Measurements from ENCODE around the gene GPR17.

The GPR17 gene

DNA sequence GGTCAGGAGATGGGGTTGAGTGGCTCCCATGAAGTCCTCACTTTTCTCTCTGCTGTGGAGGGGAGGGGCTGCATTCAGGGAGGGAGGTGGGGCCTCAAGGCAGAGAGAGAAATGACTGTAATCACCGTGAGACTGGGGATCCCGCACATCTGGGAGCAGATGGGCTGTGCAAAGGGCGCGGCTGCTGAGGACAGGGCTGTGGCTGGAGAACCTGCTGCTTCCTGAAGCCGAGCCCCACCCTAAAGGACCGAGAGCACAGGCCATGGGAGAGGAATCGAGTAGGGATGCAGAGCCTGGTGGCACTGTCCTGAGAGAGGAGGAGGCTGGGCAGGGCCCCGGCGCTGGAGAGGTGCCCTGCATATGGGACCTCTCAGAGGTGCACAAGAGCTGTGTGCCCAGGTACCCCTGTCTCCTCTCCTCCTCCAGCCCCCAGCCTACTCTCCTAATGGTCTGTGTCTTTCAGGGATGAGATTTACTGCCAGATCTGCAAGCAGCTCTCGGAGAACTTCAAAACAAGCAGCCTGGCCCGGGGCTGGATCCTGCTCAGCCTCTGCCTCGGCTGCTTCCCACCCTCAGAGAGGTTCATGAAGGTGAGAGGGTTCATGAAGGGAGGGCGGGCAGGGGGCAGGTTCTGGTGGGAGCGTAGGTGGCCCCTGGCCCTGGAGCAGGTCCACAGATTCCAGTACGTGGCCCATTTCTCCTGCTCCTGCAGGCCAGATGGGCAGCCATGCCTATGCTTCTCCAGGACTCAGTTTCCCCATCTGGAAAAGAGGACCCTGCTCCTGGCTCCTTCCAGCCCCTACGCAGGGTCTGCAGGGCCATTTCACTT is 25.9 kb upstream of the GPR17 start:
- Histone ChIP-seq H3K9me2 (replicated peaks; ENCODE audit: control insufficient read depth, low read length) (no peaks in the 10 kb centered on the region), H3K4me1 (ENCODE audit: control insufficient read depth, low read length) (peaks cover 19% of the 10 kb centered on the region), H3K27me3 (ENCODE audit: control insufficient read depth, low read length) (peaks cover 5% of the 10 kb centered on the region; the same call in 1 of the 2 replicates), H3K79me2 (ENCODE audit: control insufficient read depth, low read length) (no peaks in the 10 kb centered on the region), H3K9me3 (ENCODE audit: control insufficient read depth, insufficient read depth, low read length) (no peaks in the 10 kb centered on the region), H3K4me2 (ENCODE audit: low read length) (peak overlapping the region; percentile 13; the same call in 1 of the 2 replicates), H4K20me1 (ENCODE audit: control insufficient read depth, insufficient read depth, low read depth, low read length) (no peaks in the 10 kb centered on the region), H3F3A (ENCODE audit: control insufficient read depth, insufficient read depth) (no peaks in the 10 kb centered on the region), H3K27ac (ENCODE audit: low read depth, low read length) (no peak overlapping the region), H3K4me3 (ENCODE audit: low read length) (no peak overlapping the region), H3K36me3 (ENCODE audit: control insufficient read depth, low read length) (no peaks in the 10 kb centered on the region)
- no peak for TF ChIP-seq EZH2phosphoT487 (IDR thresholded peaks at IDR 0.05; ENCODE audit: borderline replicate concordance, low read length)
- TF ChIP-seq, protein P1, sequence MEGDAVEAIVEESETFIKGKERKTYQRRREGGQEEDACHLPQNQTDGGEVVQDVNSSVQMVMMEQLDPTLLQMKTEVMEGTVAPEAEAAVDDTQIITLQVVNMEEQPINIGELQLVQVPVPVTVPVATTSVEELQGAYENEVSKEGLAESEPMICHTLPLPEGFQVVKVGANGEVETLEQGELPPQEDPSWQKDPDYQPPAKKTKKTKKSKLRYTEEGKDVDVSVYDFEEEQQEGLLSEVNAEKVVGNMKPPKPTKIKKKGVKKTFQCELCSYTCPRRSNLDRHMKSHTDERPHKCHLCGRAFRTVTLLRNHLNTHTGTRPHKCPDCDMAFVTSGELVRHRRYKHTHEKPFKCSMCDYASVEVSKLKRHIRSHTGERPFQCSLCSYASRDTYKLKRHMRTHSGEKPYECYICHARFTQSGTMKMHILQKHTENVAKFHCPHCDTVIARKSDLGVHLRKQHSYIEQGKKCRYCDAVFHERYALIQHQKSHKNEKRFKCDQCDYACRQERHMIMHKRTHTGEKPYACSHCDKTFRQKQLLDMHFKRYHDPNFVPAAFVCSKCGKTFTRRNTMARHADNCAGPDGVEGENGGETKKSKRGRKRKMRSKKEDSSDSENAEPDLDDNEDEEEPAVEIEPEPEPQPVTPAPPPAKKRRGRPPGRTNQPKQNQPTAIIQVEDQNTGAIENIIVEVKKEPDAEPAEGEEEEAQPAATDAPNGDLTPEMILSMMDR (IDR thresholded peaks at IDR 0.05; ENCODE audit: low read depth, low read length, poor library complexity, severe bottlenecking): no peak

DNA sequence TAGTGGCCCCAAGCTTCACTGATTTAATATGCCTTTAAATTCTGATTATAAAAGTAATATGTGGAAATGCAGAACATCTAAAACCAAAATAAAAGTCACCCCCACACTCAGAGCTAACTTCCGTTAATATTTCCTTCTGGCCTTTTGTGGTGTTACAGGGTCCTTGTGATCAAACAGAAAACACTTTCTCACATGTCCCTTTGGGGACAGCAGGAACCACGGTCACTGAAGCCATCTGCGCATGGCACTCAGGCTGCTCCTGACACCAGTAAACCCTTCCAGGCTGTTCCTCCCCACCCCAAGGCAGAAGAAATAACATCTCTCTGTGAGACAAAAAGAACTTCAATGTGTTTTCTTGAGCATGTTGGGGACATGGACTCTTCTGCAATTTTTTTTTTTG is 25.1 kb upstream of the GPR17 start:
- H3K4me1 ChIP-seq (ENCODE audit: control insufficient read depth, low read length): peaks cover 23% of the 10 kb centered on the region
- peak overlapping the region; percentile 13; the same call in 1 of the 2 replicates for H3K4me2 ChIP-seq (ENCODE audit: low read length)
- H3K27ac ChIP-seq (ENCODE audit: low read depth, low read length): no peak overlapping the region

DNA sequence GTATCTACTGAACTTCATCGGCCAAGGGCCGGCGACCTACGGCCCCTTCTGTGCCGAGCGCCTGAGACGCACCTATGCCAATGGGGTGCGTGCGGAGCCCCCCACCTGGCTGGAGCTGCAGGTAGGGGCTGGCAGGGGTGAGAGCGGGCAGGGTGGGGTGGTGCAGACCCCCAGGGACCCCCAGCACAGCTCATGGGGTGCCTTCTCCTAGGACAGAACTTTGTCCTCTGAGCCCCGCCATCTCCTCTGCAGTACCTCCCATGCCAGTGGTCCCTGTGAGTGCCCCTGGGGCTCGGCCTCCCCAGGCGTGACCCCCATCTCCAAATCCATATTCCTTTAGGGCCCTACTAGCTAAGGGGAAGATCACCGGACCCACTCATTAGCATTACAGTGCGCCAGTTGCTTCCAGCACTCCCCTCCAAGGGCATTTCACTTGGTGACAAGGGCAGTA is 23.9 kb upstream of the GPR17 start:
- Histone ChIP-seq H3K4me1 (ENCODE audit: control insufficient read depth, low read length) (peaks cover 35% of the 10 kb centered on the region), H3K79me2 (ENCODE audit: control insufficient read depth, low read length) (no peaks in the 10 kb centered on the region), H3K9me2 (replicated peaks; ENCODE audit: control insufficient read depth, low read length) (no peaks in the 10 kb centered on the region), H3K9me3 (ENCODE audit: control insufficient read depth, insufficient read depth, low read length) (no peaks in the 10 kb centered on the region), H3K36me3 (ENCODE audit: control insufficient read depth, low read length) (no peaks in the 10 kb centered on the region), H3K4me2 (ENCODE audit: low read length) (no peak overlapping the region), H3K4me3 (ENCODE audit: low read length) (no peak overlapping the region), H4K20me1 (ENCODE audit: control insufficient read depth, insufficient read depth, low read depth, low read length) (no peaks in the 10 kb centered on the region), H3K27me3 (ENCODE audit: control insufficient read depth, low read length) (no peaks in the 10 kb centered on the region), H3K27ac (ENCODE audit: low read depth, low read length) (no peak overlapping the region), H3F3A (ENCODE audit: control insufficient read depth, insufficient read depth) (no peaks in the 10 kb centered on the region)
- no peak for TF ChIP-seq EZH2phosphoT487 (IDR thresholded peaks at IDR 0.05; ENCODE audit: borderline replicate concordance, low read length)
- TF ChIP-seq, protein P1 (IDR thresholded peaks at IDR 0.05; ENCODE audit: low read depth, low read length, poor library complexity, severe bottlenecking): no peak

More for the DNA sequence above, 25.1 kb upstream of the GPR17 start:
- Histone ChIP-seq H3K36me3 (ENCODE audit: control insufficient read depth, low read length) (no peaks in the 10 kb centered on the region), H3K27me3 (ENCODE audit: control insufficient read depth, low read length) (peaks cover 3% of the 10 kb centered on the region; the same call in 1 of the 2 replicates), H4K20me1 (ENCODE audit: control insufficient read depth, insufficient read depth, low read depth, low read length) (no peaks in the 10 kb centered on the region), H3K79me2 (ENCODE audit: control insufficient read depth, low read length) (no peaks in the 10 kb centered on the region), H3K4me3 (ENCODE audit: low read length) (no peak overlapping the region), H3K9me3 (ENCODE audit: control insufficient read depth, insufficient read depth, low read length) (no peaks in the 10 kb centered on the region), H3F3A (ENCODE audit: control insufficient read depth, insufficient read depth) (no peaks in the 10 kb centered on the region), H3K9me2 (replicated peaks; ENCODE audit: control insufficient read depth, low read length) (no peaks in the 10 kb centered on the region)
- TF ChIP-seq, protein P1 (IDR thresholded peaks at IDR 0.05; ENCODE audit: low read depth, low read length, poor library complexity, severe bottlenecking): no peak
- no peak for TF ChIP-seq EZH2phosphoT487 (IDR thresholded peaks at IDR 0.05; ENCODE audit: borderline replicate concordance, low read length)

Data from DOHH2 (cell line).